PFSK-1 (cell line): ENCODE measurements around the gene TBC1D10B.

ENCODE experiments used
- FOXP2 ChIP-seq: optimal IDR thresholded peaks from 2 replicates; pipeline ENCODE3; 2011; ENCODE audit warnings: borderline replicate concordance, control low read depth, inconsistent platforms; ENCODE audit not compliant: insufficient read depth; ENCODE audit errors: extremely low read length, extremely low read depth
- POLR2AphosphoS5 ChIP-seq: IDR thresholded peaks from 2 replicates; pipeline ENCODE4 v1.6.1; 2012; ENCODE audit warnings: low read depth, mild to moderate bottlenecking, control low read depth, low read length, moderate library complexity
- REST ChIP-seq, 2 experiments: IDR thresholded peaks; 2 replicates each; pipeline versions ENCODE4 v1.6.1 to v1.8.0; 2011 to 2012; ENCODE audit warnings: low read depth in 2 of 2, low read length in 2 of 2, control low read depth in 1 of 2, inconsistent platforms in 1 of 2, mild to moderate bottlenecking in 1 of 2, moderate library complexity in 1 of 2; ENCODE audit not compliant: insufficient read depth in 1 of 2
- SIN3A ChIP-seq: IDR thresholded peaks from 2 replicates; pipeline ENCODE4 v1.6.1; 2012; ENCODE audit warnings: mild to moderate bottlenecking, low read length, moderate library complexity, borderline replicate concordance; ENCODE audit not compliant: insufficient read depth
- TAF1 ChIP-seq: IDR thresholded peaks from 2 replicates; pipeline ENCODE4 v1.6.1; 2012; ENCODE audit warnings: low read length, control low read depth, borderline replicate concordance; ENCODE audit not compliant: insufficient read depth

GRCh38 chr16:30397056-30397455 is 26.8 kb upstream of the TBC1D10B start:
- TF ChIP-seq TAF1 (no peak), POLR2AphosphoS5 (no peak), SIN3A (no peak), REST (IDR thresholded peaks at IDR 0.05; ENCODE audit: insufficient read depth in 1 of 2, low read depth in 2 of 2, low read length in 2 of 2) (no peak), FOXP2 (no peak)
